Tibial artery (tissue), 4 donors: ENCODE measurements around the gene RBPJL.

Experiments used
- DNase-seq, 2 donors: peaks; one replicate each; pipeline ENCODE4 v3.0.0-alpha.2; 2019
- H3K27ac ChIP-seq, 2 donors: fragments of 200-600 bp; sonication (generic) in 1 of 2; 1 replicate in 1 of 2; 2 replicates in 1 of 2; pipeline ENCODE4 v1.5.1; 2018 to 2019; ENCODE audit warnings: mild to moderate bottlenecking in 1 of 2
- H3K27me3 ChIP-seq, 2 donors: fragments of 200-600 bp; sonication (generic) in 1 of 2; one replicate each; pipeline versions ENCODE4 v1.5.1 to v1.6.0; 2016 to 2019
- H3K36me3 ChIP-seq, 3 donors: fragments of 200-600 bp; sonication (generic) in 2 of 3; one replicate each; pipeline ENCODE4 v1.5.1; 2016 to 2019; ENCODE audit warnings: mild to moderate bottlenecking in 2 of 3
- H3K4me1 ChIP-seq, 4 donors: fragments of 200-600 bp; sonication (generic) in 2 of 4; 1 replicate in 3 of 4; 2 replicates in 1 of 4; pipeline ENCODE4 v1.5.1; 2016 to 2019
- H3K4me3 ChIP-seq, 2 donors: fragments of 200-600 bp; sonication (generic) in 1 of 2; 1 replicate in 1 of 2; 2 replicates in 1 of 2; pipeline ENCODE4 v1.5.1; 2018 to 2019; ENCODE audit warnings: mild to moderate bottlenecking in 2 of 2
- H3K9me3 ChIP-seq, 3 donors: fragments of 200-600 bp; sonication (generic) in 1 of 3; one replicate each; pipeline ENCODE4 v1.5.1; 2016 to 2019
- CTCF ChIP-seq, 2 experiments: fragments of 200-600 bp in 1 of 2; fragments of 450-650 bp in 1 of 2; IDR thresholded peaks; one replicate each; pipeline ENCODE4 v1.5.1; 2017 to 2019; ENCODE audit warnings: antibody characterized with exemption in 2 of 2, mild to moderate bottlenecking in 1 of 2, moderate library complexity in 1 of 2
- intact Hi-C: fragments of 100-400 bp; cut with DNase I; formaldehyde crosslinking; loops from one replicate; pipeline ENCODE4 v1.15.0; 2023; ENCODE audit warnings: low total_unique reads

RBPJL gene

GRCh38 chr20:45313065-45313695 lies 6.5 kb downstream of the RBPJL start:
- intact Hi-C loops: no loop called here
- no peak for DNase-seq

GRCh38 chr20:45313943-45314342 lies 7.3 kb downstream of the RBPJL start:
- DNase-seq: no peak
- Histone ChIP-seq H3K27ac (no peak overlapping the region), H3K27me3 (peaks cover 0 to 64% of the 10 kb centered on the region in 2 donors), H3K4me3 (no peak overlapping the region), H3K4me1 (peaks cover 0 to 16% (median 8%) of the 10 kb centered on the region in 4 donors), H3K9me3 (no peaks in the 10 kb centered on the region), H3K36me3 (no peaks in the 10 kb centered on the region)
- intact Hi-C loops: no loop called here
- no peak for TF ChIP-seq CTCF (IDR thresholded peaks at IDR 0.05)

More at GRCh38 chr20:45313065-45313695, 6.5 kb downstream of the RBPJL start:
- H3K36me3 ChIP-seq: no peaks in the 10 kb centered on the region
- no peak for TF ChIP-seq CTCF (IDR thresholded peaks at IDR 0.05)
- H3K27ac ChIP-seq: no peak overlapping the region
- no peaks in the 10 kb centered on the region for H3K9me3 ChIP-seq
- no peak overlapping the region for H3K4me3 ChIP-seq
- peaks cover 0 to 69% of the 10 kb centered on the region in 2 donors for H3K27me3 ChIP-seq
- peaks cover 0 to 19% (median 8%) of the 10 kb centered on the region in 4 donors for H3K4me1 ChIP-seq

- Histone ChIP-seq H3K27ac (no peak overlapping the region), H3K4me3 (no peak overlapping the region), H3K4me1 (peaks cover 0 to 16% (median 8%) of the 10 kb centered on the region in 4 donors), H3K27me3 (peaks cover 0 to 58% of the 10 kb centered on the region in 2 donors), H3K9me3 (no peaks in the 10 kb centered on the region), H3K36me3 (no peaks in the 10 kb centered on the region)
- TF ChIP-seq CTCF (IDR thresholded peaks at IDR 0.05): no peak
- intact Hi-C loops: loop anchor here (5.0 kb wide), 3 partner anchors 122 to 457 kb away; no protein-coding TSS in a partner anchor
- no peak for DNase-seq
Measured at GRCh38 chr20:45315672-45316071, 9.0 kb downstream of the RBPJL start.

- DNase-seq: no peak
- Histone ChIP-seq H3K27me3 (peaks cover 0 to 53% of the 10 kb centered on the region in 2 donors), H3K27ac (no peak overlapping the region), H3K4me1 (peaks cover 0 to 14% (median 7%) of the 10 kb centered on the region in 4 donors), H3K36me3 (no peaks in the 10 kb centered on the region), H3K9me3 (no peaks in the 10 kb centered on the region), H3K4me3 (no peak overlapping the region)
- TF ChIP-seq CTCF (IDR thresholded peaks at IDR 0.05): no peak
- intact Hi-C loops: loop anchor here (5.0 kb wide), 3 partner anchors 121 to 456 kb away; no protein-coding TSS in a partner anchor
Measured at GRCh38 chr20:45316150-45317080, 9.8 kb downstream of the RBPJL start.

GRCh38 chr20:45317826-45318225 lies 11.2 kb downstream of the RBPJL start:
- no peak for DNase-seq
- H3K4me1 ChIP-seq: peaks cover 0 to 10% (median 3%) of the 10 kb centered on the region in 4 donors
- no peak overlapping the region for H3K4me3 ChIP-seq
- H3K36me3 ChIP-seq: no peaks in the 10 kb centered on the region
- intact Hi-C loops: loop anchor here (5.0 kb wide), 3 partner anchors 119 to 454 kb away; no protein-coding TSS in a partner anchor
- H3K9me3 ChIP-seq: no peaks in the 10 kb centered on the region
- no peak overlapping the region for H3K27ac ChIP-seq
- TF ChIP-seq CTCF (IDR thresholded peaks at IDR 0.05): no peak
- peaks cover 0 to 43% of the 10 kb centered on the region in 2 donors for H3K27me3 ChIP-seq
